SK-N-SH (cell line): ENCODE measurements around the gene HOXA4. TPM values are rescaled to one million over a fixed set of nuclear protein-coding genes. Genes with fewer than 3 reads are reported as not detected.

Source experiments
- CTCF ChIA-PET: fragments of 300-600, 350-600 bp; formaldehyde crosslinking; extraction: SDS; loops from one replicate; lab custom pipeline; 2021; lab: Yijun Ruan, JAX
- POLR2A ChIA-PET: fragments of 350-600 bp; sonication (Branson Sonifier 250); formaldehyde crosslinking; extraction: SDS; loops from one replicate; lab custom pipeline; 2020; ENCODE audit warnings: antibody characterized with exemption, inconsistent platforms; lab: Yijun Ruan, JAX
- DNase-seq: peaks from one replicate; pipeline ENCODE4 v3.0.0; 2012
- H2AFZ ChIP-seq: fragments of 200-600 bp; sonication (generic); 2 replicates; pipeline ENCODE4 v1.8.1; 2016; ENCODE audit warnings: antibody characterized with exemption, mild to moderate bottlenecking, low read depth
- H3F3A ChIP-seq: fragments of 200-600 bp; sonication (generic); replicated peaks from 2 replicates; pipeline ENCODE3; 2016; ENCODE audit warnings: antibody characterized with exemption, mild to moderate bottlenecking; ENCODE audit not compliant: insufficient read depth
- H3K27ac ChIP-seq, 2 experiments: fragments of 200-500 bp in 1 of 2; fragments of 200-600 bp in 1 of 2; sonication (Bioruptor generic) in 1 of 2; sonication (generic), shearing (Covaris generic) in 1 of 2; 2 replicates each; pipeline versions ENCODE4 v1.5.1 to v1.6.1; 2014 to 2016; ENCODE audit warnings: low read depth in 2 of 2, inconsistent platforms in 1 of 2, low read length in 1 of 2, mild to moderate bottlenecking in 1 of 2, mixed read lengths in 1 of 2
- H3K27me3 ChIP-seq: fragments of 200-600 bp; sonication (generic), shearing (Covaris generic); 2 replicates; pipeline ENCODE4 v1.6.1; 2016; ENCODE audit warnings: mixed run types; ENCODE audit not compliant: insufficient read depth
- H3K36me3 ChIP-seq, 2 experiments: fragments of 200-500 bp in 1 of 2; fragments of 200-600 bp in 1 of 2; sonication (Bioruptor generic) in 1 of 2; sonication (generic) in 1 of 2; replicated peaks in 1 of 2; 2 replicates each; pipeline versions ENCODE3 to v1.5.1; 2014 to 2016; ENCODE audit warnings: low read length in 1 of 2, mild to moderate bottlenecking in 1 of 2; ENCODE audit not compliant: insufficient read depth in 2 of 2, control insufficient read depth in 1 of 2
- H3K4me1 ChIP-seq, 2 experiments: fragments of 200-500 bp in 1 of 2; fragments of 200-600 bp in 1 of 2; sonication (Bioruptor generic) in 1 of 2; sonication (generic), shearing (Covaris generic) in 1 of 2; 2 replicates each; pipeline versions ENCODE4 v1.5.1 to v1.6.1; 2014 to 2016; ENCODE audit warnings: low read depth in 1 of 2, low read length in 1 of 2, mixed run types in 1 of 2; ENCODE audit not compliant: insufficient read depth in 2 of 2, control insufficient read depth in 1 of 2
- H3K4me2 ChIP-seq: fragments of 200-600 bp; sonication (generic), shearing (Covaris generic); 2 replicates; pipeline ENCODE4 v1.6.1; 2017; ENCODE audit warnings: mixed run types
- H3K4me3 ChIP-seq, 2 experiments: fragments of 200-500 bp in 1 of 2; fragments of 200-600 bp in 1 of 2; sonication (Bioruptor generic) in 1 of 2; sonication (generic), shearing (Covaris generic) in 1 of 2; 2 replicates each; pipeline versions ENCODE4 v1.5.1 to v1.8.1; 2014 to 2016; ENCODE audit warnings: low read depth in 2 of 2, inconsistent platforms in 1 of 2, low read length in 1 of 2, mild to moderate bottlenecking in 1 of 2, mixed read lengths in 1 of 2, moderate library complexity in 1 of 2
- H3K79me2 ChIP-seq: fragments of 200-600 bp; sonication (generic); 2 replicates; pipeline ENCODE4 v1.8.1; 2017; ENCODE audit warnings: mild to moderate bottlenecking; ENCODE audit not compliant: insufficient read depth
- H3K9ac ChIP-seq: fragments of 200-600 bp; sonication (generic); 2 replicates; pipeline ENCODE4 v1.6.1; 2017; ENCODE audit warnings: mixed run types
- H3K9me2 ChIP-seq: fragments of 200-600 bp; sonication (generic); 2 replicates; pipeline ENCODE4 v1.6.1; 2017; ENCODE audit warnings: mixed run types
- H3K9me3 ChIP-seq: fragments of 200-600 bp; sonication (generic); 2 replicates; pipeline ENCODE4 v1.6.1; 2017; ENCODE audit warnings: mixed run types, mild to moderate bottlenecking, moderate library complexity
- H4K20me1 ChIP-seq: fragments of 200-600 bp; sonication (generic); 2 replicates; pipeline ENCODE4 v1.6.1; 2017; ENCODE audit warnings: mild to moderate bottlenecking, mixed run types; ENCODE audit not compliant: insufficient read depth
- CHD2 ChIP-seq: fragments of 150-350 bp; IDR thresholded peaks from 2 replicates; pipeline ENCODE4 v1.6.1; 2018; ENCODE audit warnings: low read length; ENCODE audit not compliant: partially characterized antibody
- ELF1 ChIP-seq: IDR thresholded peaks from 2 replicates; pipeline ENCODE4 v1.4.0; 2012
- FOXM1 ChIP-seq: IDR thresholded peaks from 2 replicates; pipeline ENCODE4 v1.4.0; 2012; ENCODE audit warnings: low read depth, mild to moderate bottlenecking
- GABPA ChIP-seq: IDR thresholded peaks from 2 replicates; pipeline ENCODE4 v1.4.0; 2012; ENCODE audit warnings: low read depth, mild to moderate bottlenecking
- MXI1 ChIP-seq: IDR thresholded peaks from 2 replicates; pipeline ENCODE4 v1.6.1; 2012; ENCODE audit warnings: mild to moderate bottlenecking, low read depth, low read length, improper control_type of control experiment
- NFIC ChIP-seq: IDR thresholded peaks from 2 replicates; pipeline ENCODE4 v1.4.0; 2012; ENCODE audit warnings: borderline replicate concordance
- PBX3 ChIP-seq: IDR thresholded peaks from 2 replicates; pipeline ENCODE4; 2012
- POLR2AphosphoS5 ChIP-seq: IDR thresholded peaks from 2 replicates; pipeline ENCODE4 v1.6.1; 2012; ENCODE audit warnings: low read depth, low read length
- RCOR1 ChIP-seq: fragments of 150-350 bp; IDR thresholded peaks from 2 replicates; pipeline ENCODE4 v1.6.1; 2017; ENCODE audit warnings: antibody characterized with exemption, low read length
- RFX5 ChIP-seq: IDR thresholded peaks from 2 replicates; pipeline ENCODE4 v1.6.1; 2012; ENCODE audit warnings: mild to moderate bottlenecking, improper control_type of control experiment, low read length
- RXRA ChIP-seq: IDR thresholded peaks from 2 replicates; pipeline ENCODE4 v1.4.0; 2012; ENCODE audit warnings: low read depth, mild to moderate bottlenecking, borderline replicate concordance
- SIN3A ChIP-seq: IDR thresholded peaks from 2 replicates; pipeline ENCODE4 v1.6.1; 2012; ENCODE audit warnings: low read depth, mild to moderate bottlenecking, low read length, moderate library complexity, borderline replicate concordance
- TAF1 ChIP-seq: IDR thresholded peaks from 2 replicates; pipeline ENCODE4 v1.6.1; 2012; ENCODE audit warnings: low read depth, mild to moderate bottlenecking, low read length, moderate library complexity, borderline replicate concordance
- TCF12 ChIP-seq: IDR thresholded peaks from 2 replicates; pipeline ENCODE4 v1.4.0; 2012
- TEAD4 ChIP-seq: IDR thresholded peaks from 2 replicates; pipeline ENCODE4 v1.4.0; 2012; ENCODE audit warnings: mild to moderate bottlenecking, borderline replicate concordance; ENCODE audit not compliant: insufficient read depth
- ZBTB33 ChIP-seq: IDR thresholded peaks from 2 replicates; pipeline ENCODE4 v1.4.0; 2012; ENCODE audit warnings: low read depth, borderline replicate concordance
- WGBS: methylation state at CpG from one replicate; pipeline ENCODE4 v1.1.6; 2017; ENCODE audit warnings: low lambda C conversion rate; 5-methylcytosine and 5-hydroxymethylcytosine counted together
- polyA plus RNA-seq, 3 experiments: library from polyadenylated mRNA; depleted of rRNA; stranded (reverse); fragments of >200 nt; gene quantifications; 2 replicates each; pipeline ENCODE4 v1.2.3, GENCODE V29; 2012
- TF ChIP-seq, protein P1 (sequence below): fragments of 150-350 bp; IDR thresholded peaks from 2 replicates; pipeline ENCODE4 v1.6.1; 2016; ENCODE audit warnings: mild to moderate bottlenecking, low read depth, low read length
- TF ChIP-seq, protein P2 (sequence below): fragments of 150-350 bp; IDR thresholded peaks from 2 replicates; pipeline ENCODE4 v1.6.1; 2017; ENCODE audit warnings: antibody characterized with exemption, low read length, low read depth, borderline replicate concordance

The HOXA4 gene
- polyA plus RNA-seq, 1 of the 3 experiments (the other 2 are of a cell fraction) = not detected

GRCh38 chr7:27172315-27172774, 41.8 kb upstream of the HOXA4 start:
- no peak overlapping the region for H2AFZ ChIP-seq
- no peak for DNase-seq
- 12% methylated on average over 10 of the region's 10 CpGs for WGBS
- POLR2A ChIA-PET = no interaction called here
- no peaks in the 10 kb centered on the region for H3K9me2 ChIP-seq
- H3K27ac ChIP-seq = no peak overlapping the region
- TF ChIP-seq CHD2 = no peak
- TF ChIP-seq, protein P1, sequence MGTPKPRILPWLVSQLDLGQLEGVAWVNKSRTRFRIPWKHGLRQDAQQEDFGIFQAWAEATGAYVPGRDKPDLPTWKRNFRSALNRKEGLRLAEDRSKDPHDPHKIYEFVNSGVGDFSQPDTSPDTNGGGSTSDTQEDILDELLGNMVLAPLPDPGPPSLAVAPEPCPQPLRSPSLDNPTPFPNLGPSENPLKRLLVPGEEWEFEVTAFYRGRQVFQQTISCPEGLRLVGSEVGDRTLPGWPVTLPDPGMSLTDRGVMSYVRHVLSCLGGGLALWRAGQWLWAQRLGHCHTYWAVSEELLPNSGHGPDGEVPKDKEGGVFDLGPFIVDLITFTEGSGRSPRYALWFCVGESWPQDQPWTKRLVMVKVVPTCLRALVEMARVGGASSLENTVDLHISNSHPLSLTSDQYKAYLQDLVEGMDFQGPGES = no peak
- TF ChIP-seq TEAD4 = no peak
- TF ChIP-seq NFIC = no peak
- no peak for TF ChIP-seq TAF1
- no peak for TF ChIP-seq RFX5
- TF ChIP-seq ELF1 = no peak
- TF ChIP-seq PBX3 = no peak
- no peaks in the 10 kb centered on the region for H3K9me3 ChIP-seq
- no peaks in the 10 kb centered on the region for H3K36me3 ChIP-seq
- peaks cover 100% of the 10 kb centered on the region for H3K27me3 ChIP-seq
- no peak overlapping the region for H3K4me2 ChIP-seq
- peaks cover 13% of the 10 kb centered on the region for H4K20me1 ChIP-seq
- no peak overlapping the region for H3K9ac ChIP-seq
- CTCF ChIA-PET = interaction anchor here (0.6 to 12.3 kb wide), 9 partner anchors 2 to 505 kb away, joined by 3 to 205 read pairs (median 4); partner anchors contain the start of genes HOXA10, HOXA5 and HOXA9
- H3F3A ChIP-seq = peaks cover 9% of the 10 kb centered on the region
- no peak overlapping the region for H3K4me3 ChIP-seq
- no peaks in the 10 kb centered on the region for H3K79me2 ChIP-seq
- H3K4me1 ChIP-seq = peaks cover 0 to 2% of the 10 kb centered on the region in 2 experiments; a peak in 1 of 4 replicates

DNA sequence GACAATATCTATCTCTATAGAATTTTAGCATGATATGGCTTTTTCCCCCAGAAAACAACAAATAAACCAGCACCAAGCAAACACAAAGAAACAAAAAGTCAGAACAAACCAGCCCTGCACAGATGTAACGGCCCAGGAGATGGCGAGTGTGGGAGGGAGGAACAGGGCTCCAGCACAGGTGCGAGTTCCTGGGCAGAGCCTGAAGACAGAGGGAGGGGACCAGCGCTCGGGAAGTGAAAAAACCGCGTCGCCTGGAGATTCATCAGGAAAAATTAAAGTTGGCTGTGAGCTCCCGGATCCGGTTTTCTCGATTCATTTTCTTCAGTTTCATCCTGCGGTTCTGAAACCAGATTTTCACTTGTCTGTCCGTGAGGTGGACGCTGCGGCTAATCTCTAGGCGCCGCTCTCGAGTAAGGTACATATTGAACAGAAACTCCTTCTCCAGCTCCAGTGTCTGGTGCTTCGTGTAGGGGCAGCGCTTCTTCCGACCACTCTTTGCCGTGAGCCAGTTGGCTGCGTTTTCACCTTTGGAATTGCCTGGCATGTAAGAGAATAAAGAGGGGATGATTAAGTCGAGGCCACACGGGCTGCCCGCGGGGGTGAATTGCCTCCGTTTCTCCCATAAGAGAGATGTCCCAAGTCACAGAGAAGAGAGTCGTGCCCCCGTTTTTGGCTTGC, 41.2 kb upstream of the HOXA4 start:
- no peaks in the 10 kb centered on the region for H3K79me2 ChIP-seq

More for the DNA sequence above, 41.2 kb upstream of the HOXA4 start:
- DNase-seq = no peak
- no peaks in the 10 kb centered on the region for H3K36me3 ChIP-seq
- TF ChIP-seq ZBTB33 (no peak), RCOR1 (no peak), PBX3 (no peak), TCF12 (no peak), TEAD4 (no peak), SIN3A (no peak), TAF1 (no peak), MXI1 (no peak), RXRA (no peak), POLR2AphosphoS5 (no peak), ELF1 (no peak), FOXM1 (no peak), GABPA (no peak)
- TF ChIP-seq, protein P1 = no peak
- TF ChIP-seq, protein P2, sequence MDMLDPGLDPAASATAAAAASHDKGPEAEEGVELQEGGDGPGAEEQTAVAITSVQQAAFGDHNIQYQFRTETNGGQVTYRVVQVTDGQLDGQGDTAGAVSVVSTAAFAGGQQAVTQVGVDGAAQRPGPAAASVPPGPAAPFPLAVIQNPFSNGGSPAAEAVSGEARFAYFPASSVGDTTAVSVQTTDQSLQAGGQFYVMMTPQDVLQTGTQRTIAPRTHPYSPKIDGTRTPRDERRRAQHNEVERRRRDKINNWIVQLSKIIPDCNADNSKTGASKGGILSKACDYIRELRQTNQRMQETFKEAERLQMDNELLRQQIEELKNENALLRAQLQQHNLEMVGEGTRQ = no peak
- 18% methylated on average over 30 of the region's 30 CpGs for WGBS
- H3K4me2 ChIP-seq = no peak overlapping the region
- peaks cover 9% of the 10 kb centered on the region for H3F3A ChIP-seq
- H3K4me1 ChIP-seq = peaks cover 0 to 2% of the 10 kb centered on the region in 2 experiments; a peak in 1 of 4 replicates
- no peaks in the 10 kb centered on the region for H3K9me3 ChIP-seq
- ChIA-PET POLR2A (no interaction called here), CTCF (interaction anchor here (0.7 to 12.3 kb wide), 10 partner anchors 3 to 802 kb away, joined by 3 to 205 read pairs (median 4); partner anchors contain the start of genes HOXA10, HOXA3, HOXA7 and HOXA9)
- H3K27me3 ChIP-seq = peaks cover 100% of the 10 kb centered on the region
- peaks cover 13% of the 10 kb centered on the region for H4K20me1 ChIP-seq
- H3K9me2 ChIP-seq = no peaks in the 10 kb centered on the region
- no peak overlapping the region for H3K4me3 ChIP-seq
- no peak overlapping the region for H2AFZ ChIP-seq
- H3K27ac ChIP-seq = no peak overlapping the region
- no peak overlapping the region for H3K9ac ChIP-seq
